ENCODE data around the gene ZDHHC6.
"Not testable (repeated sequence)": the region's sequence is repeated elsewhere in the genome, so short reads cannot be mapped to it uniquely, and the experiment has no call there.

The ZDHHC6 gene

GRCh38 chr10:112389271-112389822 is 57.4 kb downstream of the ZDHHC6 start:
- DNase-seq (ENCODE audit: low read depth) = no peak

GRCh38 chr10:112388548-112388947 is 58.2 kb downstream of the ZDHHC6 start:
- DNase-seq (ENCODE audit: low read depth) = no peak

DNA sequence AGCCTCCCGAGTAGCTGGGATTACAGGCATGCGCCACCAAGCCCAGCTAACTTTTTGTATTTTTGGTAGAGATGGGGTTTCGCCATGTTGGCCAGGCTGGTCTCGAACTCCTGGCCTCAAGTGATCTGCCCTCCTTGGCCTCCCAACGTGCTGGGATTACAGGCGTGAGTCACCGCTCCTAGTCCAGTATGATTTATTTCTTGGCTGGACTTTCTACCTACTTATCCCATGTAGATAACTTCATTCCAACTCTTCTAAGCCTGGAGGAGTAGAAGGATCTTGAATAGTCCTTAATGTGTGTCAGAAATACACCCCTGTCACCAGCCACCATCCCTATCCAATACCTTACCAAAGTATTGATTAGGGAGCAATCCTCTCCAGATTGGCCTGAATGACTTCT is 58.7 kb downstream of the ZDHHC6 start:
- DNase-seq (ENCODE audit: low read depth) = not testable (repeated sequence)

- no peak for DNase-seq (ENCODE audit: low read depth)
These were observed 61.5 kb downstream of the ZDHHC6 start for GRCh38 chr10:112385201-112385600.

DNA sequence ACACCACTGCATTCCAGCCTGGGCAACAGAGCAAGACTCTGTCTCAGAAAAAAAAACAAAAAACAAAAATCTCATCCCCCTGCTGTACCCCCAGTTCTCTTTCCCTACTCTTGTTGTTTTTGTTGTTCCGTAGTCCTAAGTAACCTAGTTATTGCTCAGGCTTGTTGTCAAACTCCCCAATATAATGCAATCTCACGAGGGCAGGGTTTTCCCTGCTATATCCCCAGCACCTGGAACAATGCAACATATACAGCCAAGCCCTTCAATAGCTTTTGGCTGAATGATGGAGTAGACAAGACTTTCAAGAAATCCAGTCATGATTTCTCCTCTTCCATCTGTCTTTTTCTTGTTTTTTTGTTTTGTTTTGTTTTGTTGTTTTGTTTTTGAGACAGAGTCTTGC is 62.6 kb downstream of the ZDHHC6 start:
- DNase-seq (ENCODE audit: low read depth) = no peak

DNA sequence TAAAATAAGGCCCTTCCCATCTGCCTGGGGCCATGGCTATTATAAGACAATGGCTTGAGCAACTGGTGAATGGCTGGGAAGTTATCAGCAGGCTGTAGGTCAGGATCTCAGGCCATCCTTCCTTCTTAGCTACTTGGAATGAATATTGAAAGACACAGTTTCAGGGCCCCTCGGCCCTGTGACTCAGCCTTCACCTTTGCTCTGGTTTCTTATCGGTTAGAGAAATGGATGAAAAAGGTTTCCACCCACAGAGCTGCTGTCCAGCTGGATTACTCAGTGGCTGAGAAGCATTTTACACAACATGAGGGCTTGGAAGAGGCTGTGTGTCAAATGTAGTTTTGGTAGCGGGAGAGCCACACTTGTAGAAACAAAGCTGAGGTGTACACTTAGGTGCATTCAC is 63.4 kb downstream of the ZDHHC6 start:
- DNase-seq (ENCODE audit: low read depth) = peak; percentile 38

GRCh38 chr10:112382515-112383235 is 64.0 kb downstream of the ZDHHC6 start:
- no peak for DNase-seq (ENCODE audit: low read depth)
